HG03442 (cell line): Measurements from ENCODE around the gene VPS13C.

Experiments
- ATAC-seq: cut with Tn5 transposase; IDR thresholded peaks from one replicate; pipeline ENCODE4 v1.9.1; 2021; ENCODE audit warnings: mild to moderate bottlenecking, moderate library complexity; ENCODE audit not compliant: unreplicated experiment

Gene VPS13C

GRCh38 chr15:61879219-61879618 is 181.0 kb downstream of the VPS13C start:
- no peak for ATAC-seq

- no peak for ATAC-seq
Observed at GRCh38 chr15:61871926-61872522, 188.2 kb downstream of the VPS13C start.

GRCh38 chr15:61869656-61870055 is 190.6 kb downstream of the VPS13C start:
- no peak for ATAC-seq

- no peak for ATAC-seq
Observed at GRCh38 chr15:61861962-61862361, 198.3 kb downstream of the VPS13C start.

GRCh38 chr15:61857169-61857829 is 202.9 kb downstream of the VPS13C start:
- no peak for ATAC-seq

- no peak for ATAC-seq
Observed at GRCh38 chr15:61856295-61856694, 204.0 kb downstream of the VPS13C start.

GRCh38 chr15:61853195-61853594 is 207.1 kb downstream of the VPS13C start:
- no peak for ATAC-seq

- no peak for ATAC-seq
Observed at GRCh38 chr15:61851955-61852354, 208.3 kb downstream of the VPS13C start.

GRCh38 chr15:61849447-61849846 is 210.8 kb downstream of the VPS13C start:
- ATAC-seq, result no peak

- no peak for ATAC-seq
Observed at GRCh38 chr15:61841466-61841865, 218.8 kb downstream of the VPS13C start.

- ATAC-seq, result no peak
Observed at GRCh38 chr15:61840090-61840489, 220.2 kb downstream of the VPS13C start.

- no peak for ATAC-seq
Observed at GRCh38 chr15:61839546-61839945, 220.7 kb downstream of the VPS13C start.

GRCh38 chr15:61835496-61836106 is 224.6 kb downstream of the VPS13C start:
- no peak for ATAC-seq

- ATAC-seq, result no peak
Observed at GRCh38 chr15:61835029-61835428, 225.2 kb downstream of the VPS13C start.

- ATAC-seq, result peak; percentile 46
Observed at GRCh38 chr15:61834076-61834697, 226.1 kb downstream of the VPS13C start.

GRCh38 chr15:61832223-61832622 is 228.0 kb downstream of the VPS13C start:
- no peak for ATAC-seq

- ATAC-seq, result no peak
Observed at GRCh38 chr15:61831505-61831921, 228.7 kb downstream of the VPS13C start.

GRCh38 chr15:61830536-61831330 is 229.5 kb downstream of the VPS13C start:
- no peak for ATAC-seq

GRCh38 chr15:61829514-61829889 is 230.7 kb downstream of the VPS13C start:
- ATAC-seq, result no peak

- no peak for ATAC-seq
Observed at GRCh38 chr15:61828860-61829513, 231.3 kb downstream of the VPS13C start.

- no peak for ATAC-seq
Observed at GRCh38 chr15:61828008-61828407, 232.2 kb downstream of the VPS13C start.
